ENCODE results near the gene OR52E4.

OR52E4 gene

DNA sequence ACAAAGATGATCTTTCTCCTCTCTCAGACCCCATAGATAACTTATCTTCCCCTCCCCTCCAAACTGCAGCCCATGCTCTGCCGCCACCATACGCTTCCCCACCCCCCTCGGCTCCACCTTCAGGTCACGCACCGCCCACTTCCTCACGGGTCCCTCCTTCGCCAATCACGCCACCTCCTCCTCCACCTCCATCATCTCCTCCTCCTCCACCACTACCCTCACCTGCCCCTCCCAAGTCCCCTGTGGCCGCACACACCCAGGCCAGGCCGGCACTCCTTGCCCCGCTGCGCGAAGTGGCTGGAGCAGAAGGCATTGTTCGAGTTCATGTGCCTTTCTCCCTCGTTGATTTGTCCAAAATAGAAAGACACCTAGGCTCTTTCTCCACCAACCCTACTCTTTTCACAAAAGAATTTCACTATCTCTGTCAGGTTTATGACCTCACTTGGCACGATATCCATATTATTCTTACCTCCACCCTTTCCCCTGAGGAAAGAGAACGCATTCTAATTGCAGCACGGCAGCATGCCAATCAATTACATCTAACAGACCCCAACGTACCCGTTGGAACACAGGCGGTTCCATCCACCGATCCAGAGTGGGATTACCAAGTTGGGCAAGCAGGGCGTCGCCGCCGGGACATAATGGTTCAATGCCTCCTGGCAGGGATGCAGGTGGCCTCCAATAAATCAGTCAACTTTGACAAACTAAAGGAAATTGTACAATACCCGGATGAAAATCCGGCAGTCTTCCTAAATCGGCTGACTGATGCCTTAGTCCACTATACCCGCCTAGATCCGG lies 49.3 kb downstream of the OR52E4 start:
- H3K27ac ChIP-seq: no peak overlapping the region
- TF ChIP-seq ZFX (IDR thresholded peaks at IDR 0.05): no peak
- TF ChIP-seq, protein P1, sequence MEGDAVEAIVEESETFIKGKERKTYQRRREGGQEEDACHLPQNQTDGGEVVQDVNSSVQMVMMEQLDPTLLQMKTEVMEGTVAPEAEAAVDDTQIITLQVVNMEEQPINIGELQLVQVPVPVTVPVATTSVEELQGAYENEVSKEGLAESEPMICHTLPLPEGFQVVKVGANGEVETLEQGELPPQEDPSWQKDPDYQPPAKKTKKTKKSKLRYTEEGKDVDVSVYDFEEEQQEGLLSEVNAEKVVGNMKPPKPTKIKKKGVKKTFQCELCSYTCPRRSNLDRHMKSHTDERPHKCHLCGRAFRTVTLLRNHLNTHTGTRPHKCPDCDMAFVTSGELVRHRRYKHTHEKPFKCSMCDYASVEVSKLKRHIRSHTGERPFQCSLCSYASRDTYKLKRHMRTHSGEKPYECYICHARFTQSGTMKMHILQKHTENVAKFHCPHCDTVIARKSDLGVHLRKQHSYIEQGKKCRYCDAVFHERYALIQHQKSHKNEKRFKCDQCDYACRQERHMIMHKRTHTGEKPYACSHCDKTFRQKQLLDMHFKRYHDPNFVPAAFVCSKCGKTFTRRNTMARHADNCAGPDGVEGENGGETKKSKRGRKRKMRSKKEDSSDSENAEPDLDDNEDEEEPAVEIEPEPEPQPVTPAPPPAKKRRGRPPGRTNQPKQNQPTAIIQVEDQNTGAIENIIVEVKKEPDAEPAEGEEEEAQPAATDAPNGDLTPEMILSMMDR (conservative IDR thresholded peaks at IDR 0.05): no peak

DNA sequence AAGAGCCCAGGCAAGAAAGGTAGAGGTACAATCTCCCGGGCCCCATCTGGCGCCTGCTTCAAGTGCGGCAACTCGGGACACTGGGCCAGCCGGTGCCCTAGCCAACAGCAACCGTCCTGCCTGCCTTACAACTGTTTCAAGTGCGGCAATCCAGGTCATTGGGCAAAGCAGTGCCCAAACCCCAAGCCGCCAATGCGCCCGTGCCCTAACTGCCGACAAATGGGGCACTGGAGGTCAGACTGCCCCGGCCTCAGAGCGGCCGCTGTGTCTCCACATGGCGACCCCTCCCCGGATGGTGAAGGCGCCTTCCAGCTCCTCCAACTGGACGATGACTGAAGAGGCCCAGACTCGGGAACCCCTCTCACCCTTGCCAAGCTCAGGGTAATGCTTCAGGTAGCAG lies 50.2 kb downstream of the OR52E4 start:
- TF ChIP-seq ZFX (IDR thresholded peaks at IDR 0.05): no peak
- TF ChIP-seq, protein P1 (conservative IDR thresholded peaks at IDR 0.05): no peak
- no peak overlapping the region for H3K27ac ChIP-seq

DNA sequence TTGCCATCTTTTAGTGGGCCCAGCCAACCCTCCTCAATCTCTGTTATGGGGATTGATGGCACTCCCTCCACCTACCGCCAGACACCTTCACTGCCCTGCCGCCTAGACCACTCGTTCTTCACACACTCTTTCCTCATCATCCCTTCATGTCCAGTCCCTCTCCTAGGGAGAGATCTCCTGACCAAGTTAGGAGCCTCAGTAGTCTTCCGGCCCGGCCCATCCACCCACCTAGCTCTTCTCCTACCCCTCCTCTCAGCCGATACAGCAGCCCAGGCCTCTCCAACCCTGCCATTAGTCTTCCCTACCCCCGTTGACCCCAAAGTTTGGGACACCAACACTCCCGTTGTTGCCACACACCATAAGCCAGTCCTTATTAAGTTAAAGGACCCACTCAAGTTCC lies 50.6 kb downstream of the OR52E4 start:
- H3K27ac ChIP-seq: no peak overlapping the region
- TF ChIP-seq, protein P1 (conservative IDR thresholded peaks at IDR 0.05): no peak
- TF ChIP-seq ZFX (IDR thresholded peaks at IDR 0.05): no peak

DNA sequence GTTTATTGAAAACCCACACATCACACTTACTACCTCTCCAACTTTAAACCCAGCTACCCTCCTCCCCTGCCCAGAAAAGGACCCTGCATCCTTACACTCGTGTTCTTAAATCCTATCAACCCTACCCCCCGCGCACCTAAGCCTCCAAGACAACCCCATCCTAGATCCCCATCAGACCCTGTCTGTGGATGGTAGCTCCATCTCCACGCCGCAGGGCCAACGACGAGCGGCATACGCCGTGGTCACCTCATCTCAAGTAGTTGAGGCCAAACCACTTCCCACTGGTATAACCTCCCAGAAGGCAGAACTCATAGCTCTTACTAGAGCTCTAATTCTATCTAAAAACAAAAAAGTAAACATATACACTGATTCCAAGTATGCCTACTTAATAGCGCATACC lies 52.2 kb downstream of the OR52E4 start:
- TF ChIP-seq, protein P1 (conservative IDR thresholded peaks at IDR 0.05): no peak
- no peak for TF ChIP-seq ZFX (IDR thresholded peaks at IDR 0.05)
- H3K27ac ChIP-seq: no peak overlapping the region

DNA sequence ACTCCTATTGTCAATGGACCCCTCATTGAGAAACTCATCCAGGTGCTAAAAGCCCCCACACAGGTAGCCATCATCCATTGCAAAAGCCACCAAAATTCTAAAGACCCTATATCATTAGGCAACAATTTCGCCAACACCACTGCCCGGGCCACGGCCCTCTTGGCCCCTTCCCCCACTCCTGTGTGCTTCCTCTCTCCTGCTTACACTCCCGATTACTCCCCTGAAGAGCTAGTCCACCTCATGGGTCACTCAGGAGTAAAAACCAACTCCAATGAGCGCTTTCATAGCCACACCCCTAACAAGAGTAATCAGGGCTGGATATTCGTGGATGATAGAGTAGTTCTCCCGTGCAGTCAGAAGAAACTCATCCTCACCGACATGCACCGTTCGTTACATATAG lies 52.7 kb downstream of the OR52E4 start:
- H3K27ac ChIP-seq: no peak overlapping the region
- TF ChIP-seq ZFX (IDR thresholded peaks at IDR 0.05): no peak
- TF ChIP-seq, protein P1 (conservative IDR thresholded peaks at IDR 0.05): no peak
